Trophoblast cell (in vitro differentiated cells and primary cell): ENCODE results near the gene RC3H2.
A peak's percentile ranks its signal among the peaks of the same experiment; 100 is the strongest.

ENCODE experiments used
- DNase-seq, 2 donors: peaks; one replicate each; pipeline ENCODE4 v3.0.0-alpha.2; 2016
- H2AFZ ChIP-seq: 2 replicates; pipeline ENCODE4 v1.6.1; 2013; ENCODE audit warnings: low read length, moderate library complexity, mild to moderate bottlenecking; ENCODE audit not compliant: insufficient read depth, poor library complexity
- H2AK5ac ChIP-seq: 2 replicates; pipeline ENCODE4 v1.6.1; 2013; ENCODE audit warnings: mild to moderate bottlenecking, low read length
- H2BK120ac ChIP-seq: 2 replicates; pipeline ENCODE4 v1.6.1; 2013; ENCODE audit warnings: low read length, mild to moderate bottlenecking, moderate library complexity; ENCODE audit not compliant: insufficient read depth, poor library complexity
- H2BK12ac ChIP-seq: 2 replicates; pipeline ENCODE4 v1.6.1; 2013; ENCODE audit warnings: mild to moderate bottlenecking, low read length, moderate library complexity
- H2BK5ac ChIP-seq: 2 replicates; pipeline ENCODE4 v1.6.1; 2013; ENCODE audit warnings: low read length, low read depth, moderate library complexity, mild to moderate bottlenecking; ENCODE audit not compliant: poor library complexity
- H3K14ac ChIP-seq: 2 replicates; pipeline ENCODE4 v1.6.1; 2013; ENCODE audit warnings: mild to moderate bottlenecking, low read length
- H3K18ac ChIP-seq: 2 replicates; pipeline ENCODE4 v1.6.1; 2013; ENCODE audit warnings: mild to moderate bottlenecking, low read length
- H3K23ac ChIP-seq: 2 replicates; pipeline ENCODE4 v1.6.1; 2013; ENCODE audit warnings: low read length
- H3K27ac ChIP-seq: 2 replicates; pipeline ENCODE4 v1.5.1; 2013; ENCODE audit warnings: low read depth, mild to moderate bottlenecking, inconsistent platforms, low read length, moderate library complexity
- H3K27me3 ChIP-seq: 2 replicates; pipeline ENCODE4 v1.6.1; 2013; ENCODE audit warnings: inconsistent platforms, mild to moderate bottlenecking, low read length, moderate library complexity; ENCODE audit not compliant: insufficient read depth
- H3K36me3 ChIP-seq, 2 experiments: 1 replicate in 1 of 2; 2 replicates in 1 of 2; pipeline ENCODE4 v1.6.1; 2013; ENCODE audit warnings: low read length in 2 of 2, mild to moderate bottlenecking in 2 of 2, moderate library complexity in 1 of 2; ENCODE audit not compliant: insufficient read depth in 2 of 2, control insufficient read depth in 1 of 2
- H3K4ac ChIP-seq: 2 replicates; pipeline ENCODE4 v1.6.1; 2013; ENCODE audit warnings: low read depth, mild to moderate bottlenecking, low read length, moderate library complexity
- H3K4me1 ChIP-seq, 2 experiments: 1 replicate in 1 of 2; 2 replicates in 1 of 2; pipeline ENCODE4 v1.6.1; 2013; ENCODE audit warnings: low read length in 2 of 2, mild to moderate bottlenecking in 2 of 2, moderate library complexity in 1 of 2; ENCODE audit not compliant: insufficient read depth in 2 of 2, control insufficient read depth in 1 of 2
- H3K4me2 ChIP-seq: 2 replicates; pipeline ENCODE4 v1.6.1; 2013; ENCODE audit warnings: inconsistent platforms, mild to moderate bottlenecking, low read length, moderate library complexity
- H3K4me3 ChIP-seq: 2 replicates; pipeline ENCODE4 v1.5.1; 2013; ENCODE audit warnings: mild to moderate bottlenecking, low read depth, low read length, inconsistent platforms
- H3K79me1 ChIP-seq: one replicate; pipeline ENCODE4 v1.6.1; 2013; ENCODE audit warnings: low read length
- H3K79me2 ChIP-seq: 2 replicates; pipeline ENCODE4 v1.6.1; 2013; ENCODE audit warnings: low read length, mild to moderate bottlenecking; ENCODE audit not compliant: control insufficient read depth, insufficient read depth, poor library complexity
- H3K9ac ChIP-seq: 2 replicates; pipeline ENCODE4 v1.6.1; 2013; ENCODE audit warnings: mild to moderate bottlenecking, low read length
- H3K9me3 ChIP-seq: 2 replicates; pipeline ENCODE4 v1.6.1; 2013; ENCODE audit warnings: low read depth, mild to moderate bottlenecking, control low read depth, inconsistent platforms, low read length; ENCODE audit not compliant: insufficient read depth
- H4K12ac ChIP-seq: 2 replicates; pipeline ENCODE4 v1.6.1; 2013; ENCODE audit warnings: low read depth, mild to moderate bottlenecking, low read length, moderate library complexity
- H4K8ac ChIP-seq: 2 replicates; pipeline ENCODE4 v1.6.1; 2013; ENCODE audit warnings: low read depth, mild to moderate bottlenecking, low read length, moderate library complexity
- H4K91ac ChIP-seq: one replicate; pipeline ENCODE4 v1.6.1; 2013; ENCODE audit warnings: low read depth, mild to moderate bottlenecking, low read length, moderate library complexity
- WGBS: extraction: QIAGEN DNeasy Blood & Tissue Kit; methylation state at CpG from one replicate; pipeline ENCODE4 v1.1.7; 2013; ENCODE audit warnings: missing lambda C conversion rate; ENCODE audit not compliant: insufficient read length, insufficient coverage; ENCODE audit errors: extremely low coverage; 5-methylcytosine and 5-hydroxymethylcytosine counted together

RC3H2 gene

GRCh38 chr9:122941582-122942234 lies 36.5 kb upstream of the RC3H2 start:
- H3K23ac ChIP-seq: no peak overlapping the region
- DNase-seq: peak; percentile 2 to 45
- peak overlapping the region; percentile 78 for H4K12ac ChIP-seq
- peak overlapping the region; percentile 52 for H3K4ac ChIP-seq
- WGBS: no CpG with 5 or more reads among the region's 17 CpGs
- H3K27me3 ChIP-seq: no peaks in the 10 kb centered on the region
- H3K4me2 ChIP-seq: peak overlapping the region; percentile 81
- peak overlapping the region; percentile 20 for H3K9ac ChIP-seq
- peaks cover 11% of the 10 kb centered on the region for H3K79me2 ChIP-seq
- H3K36me3 ChIP-seq: peaks cover 10 to 12% of the 10 kb centered on the region in 2 experiments
- H3K4me1 ChIP-seq: peaks cover 2 to 3% of the 10 kb centered on the region in 2 experiments
- peak overlapping the region; percentile 20 for H2BK12ac ChIP-seq
- H3K4me3 ChIP-seq: peak overlapping the region; percentile 95
- H4K8ac ChIP-seq: peak overlapping the region; percentile 94
- peaks cover 10% of the 10 kb centered on the region for H3K79me1 ChIP-seq
- peak overlapping the region; percentile 93 for H3K27ac ChIP-seq
- peak overlapping the region; percentile 62 for H3K18ac ChIP-seq
- peak overlapping the region; percentile 96 for H2BK5ac ChIP-seq
- peak overlapping the region; percentile 40 for H2AFZ ChIP-seq
- H3K9me3 ChIP-seq: no peaks in the 10 kb centered on the region
- peak overlapping the region; percentile 56 for H2BK120ac ChIP-seq
- peak overlapping the region; percentile 84 for H4K91ac ChIP-seq
- H2AK5ac ChIP-seq: peak overlapping the region; percentile 32
- H3K14ac ChIP-seq: peak overlapping the region; percentile 88

GRCh38 chr9:122940749-122941581 lies 35.8 kb upstream of the RC3H2 start, which contains the start of gene RABGAP1:
RABGAP1 (plus strand) TSS chr9:122941020; CDS start chr9:122957060, 16,040 bp downstream.
- peak within 1 kb of the TSS; percentile 90 for H3K14ac ChIP-seq

GRCh38 chr9:122940454-122940748 lies 35.2 kb upstream of the RC3H2 start:
- Histone ChIP-seq H4K91ac (no peak overlapping the region), H4K12ac (no peak overlapping the region), H3K79me1 (peaks cover 10% of the 10 kb centered on the region), H3K4ac (no peak overlapping the region), H2BK12ac (no peak overlapping the region), H3K36me3 (peaks cover 14 to 15% of the 10 kb centered on the region in 2 experiments), H3K4me1 (peaks cover 2 to 3% of the 10 kb centered on the region in 2 experiments), H3K14ac (peak overlapping the region; percentile 1), H3K79me2 (peaks cover 11% of the 10 kb centered on the region), H2BK5ac (no peak overlapping the region), H4K8ac (peak overlapping the region; percentile 33), H2BK120ac (no peak overlapping the region), H3K4me2 (peak overlapping the region; percentile 85), H3K23ac (no peak overlapping the region), H3K9me3 (no peaks in the 10 kb centered on the region), H3K18ac (peak overlapping the region; percentile 2), H3K27ac (peak overlapping the region; percentile 65), H3K9ac (peak overlapping the region; percentile 62), H2AFZ (no peak overlapping the region), H3K4me3 (peak overlapping the region; percentile 42), H3K27me3 (no peaks in the 10 kb centered on the region), H2AK5ac (no peak overlapping the region)
- WGBS: no CpG with 5 or more reads among the region's 6 CpGs
- DNase-seq: peak in 1 of 2 donors; percentile 2

More at GRCh38 chr9:122940749-122941581, 35.8 kb upstream of the RC3H2 start, which contains the start of gene RABGAP1:
- Histone ChIP-seq H2BK120ac (peak within 1 kb of the TSS; percentile 74), H3K79me1 (peaks cover 10% of the 10 kb centered on the region), H3K9ac (peak within 1 kb of the TSS; percentile 97), H2BK5ac (peak within 1 kb of the TSS; percentile 96), H3K4me2 (peak within 1 kb of the TSS; percentile 85), H3K36me3 (peaks cover 14 to 15% of the 10 kb centered on the region in 2 experiments), H3K27me3 (no peaks in the 10 kb centered on the region), H4K8ac (peak within 1 kb of the TSS; percentile 94), H3K4ac (peak within 1 kb of the TSS; percentile 52), H3K18ac (peak within 1 kb of the TSS; percentile 86), H3K9me3 (no peaks in the 10 kb centered on the region), H3K23ac (no peak within 1 kb of the TSS), H4K12ac (peak within 1 kb of the TSS; percentile 94), H2AK5ac (peak within 1 kb of the TSS; percentile 32), H3K4me1 (peaks cover 2 to 3% of the 10 kb centered on the region in 2 experiments), H3K4me3 (peak within 1 kb of the TSS; percentile 95), H4K91ac (peak within 1 kb of the TSS; percentile 84), H2AFZ (peak within 1 kb of the TSS; percentile 88), H2BK12ac (peak within 1 kb of the TSS; percentile 20), H3K79me2 (peaks cover 11% of the 10 kb centered on the region), H3K27ac (peak within 1 kb of the TSS; percentile 93)
- DNase-seq: peak; percentile 99 to 100
- no CpG with 5 or more reads among the region's 54 CpGs for WGBS

GRCh38 chr9:122939601-122940000 lies 34.4 kb upstream of the RC3H2 start:
- DNase-seq: no peak
- no peak overlapping the region for H2BK5ac ChIP-seq
- no CpG with 5 or more reads among the region's 4 CpGs for WGBS
- no peaks in the 10 kb centered on the region for H3K9me3 ChIP-seq
- H3K9ac ChIP-seq: no peak overlapping the region
- no peak overlapping the region for H3K14ac ChIP-seq
- peaks cover 11% of the 10 kb centered on the region for H3K79me2 ChIP-seq
- H2AK5ac ChIP-seq: no peak overlapping the region
- H4K12ac ChIP-seq: no peak overlapping the region
- no peak overlapping the region for H2BK120ac ChIP-seq
- H3K27me3 ChIP-seq: no peaks in the 10 kb centered on the region
- no peak overlapping the region for H2AFZ ChIP-seq
- no peak overlapping the region for H3K4me3 ChIP-seq
- no peak overlapping the region for H3K27ac ChIP-seq
- peaks cover 10% of the 10 kb centered on the region for H3K79me1 ChIP-seq
- no peak overlapping the region for H4K91ac ChIP-seq
- H3K4ac ChIP-seq: no peak overlapping the region
- no peak overlapping the region for H4K8ac ChIP-seq
- no peak overlapping the region for H3K4me2 ChIP-seq
- H3K18ac ChIP-seq: no peak overlapping the region
- peaks cover 14 to 15% of the 10 kb centered on the region in 2 experiments for H3K36me3 ChIP-seq
- H3K4me1 ChIP-seq: peaks cover 2 to 3% of the 10 kb centered on the region in 2 experiments
- H3K23ac ChIP-seq: no peak overlapping the region
- H2BK12ac ChIP-seq: no peak overlapping the region
